Brain microvascular endothelial cell (primary cell): ENCODE measurements around the gene PTPRU.

Source experiments
- DNase-seq: peaks from one replicate; pipeline ENCODE4 v3.0.0-alpha.2; 2020
- H3K27ac ChIP-seq: fragments of 250-450 bp; sonication (Bioruptor Pico); 2 replicates; pipeline ENCODE4 v1.5.1; 2020; ENCODE audit warnings: mild to moderate bottlenecking, moderate library complexity
- H3K27me3 ChIP-seq: fragments of 250-450 bp; sonication (Bioruptor Pico); replicated peaks from 2 replicates; pipeline ENCODE4 v1.5.1; 2020; ENCODE audit warnings: mild to moderate bottlenecking
- H3K36me3 ChIP-seq: fragments of 250-450 bp; sonication (Bioruptor Pico); replicated peaks from 2 replicates; pipeline ENCODE4 v1.5.1; 2020; ENCODE audit warnings: mild to moderate bottlenecking
- H3K4me3 ChIP-seq: 2 replicates; pipeline ENCODE4 v1.5.1; 2011; ENCODE audit warnings: low read depth, mild to moderate bottlenecking, control low read depth, low read length, moderate library complexity
- CTCF ChIP-seq: IDR thresholded peaks from 2 replicates; pipeline ENCODE4 v1.5.1; 2011; ENCODE audit warnings: low read depth, mild to moderate bottlenecking, moderate library complexity, low read length, control low read depth, inconsistent platforms; ENCODE audit errors: missing control alignments
- in situ Hi-C: cut with HindIII; loops from 2 replicates; pipeline ENCODE4 v1.10.0; 2017; ENCODE audit warnings: low sequenced_read_pairs, low pct_ligation_motif_present

The PTPRU gene

GRCh38 chr1:29247044-29247443, 10.7 kb downstream of the PTPRU start:
- no peak overlapping the region for H3K27ac ChIP-seq
- DNase-seq: no peak
- no peaks in the 10 kb centered on the region for H3K27me3 ChIP-seq
- no peaks in the 10 kb centered on the region for H3K36me3 ChIP-seq
- TF ChIP-seq CTCF: no peak
- in situ Hi-C loops: loop anchor here (25.0 kb wide), 2 partner anchors 465 to 1440 kb away; no protein-coding TSS in a partner anchor
- no peak overlapping the region for H3K4me3 ChIP-seq

- in situ Hi-C loops: loop anchor here (25.0 kb wide), 2 partner anchors 465 to 1440 kb away; no protein-coding TSS in a partner anchor
- no peak overlapping the region for H3K4me3 ChIP-seq
- TF ChIP-seq CTCF: no peak
- no peaks in the 10 kb centered on the region for H3K27me3 ChIP-seq
- no peaks in the 10 kb centered on the region for H3K36me3 ChIP-seq
- no peak overlapping the region for H3K27ac ChIP-seq
- no peak for DNase-seq
Measured at GRCh38 chr1:29247571-29248273, 11.4 kb downstream of the PTPRU start.

- no peak overlapping the region for H3K27ac ChIP-seq
- no peak overlapping the region for H3K4me3 ChIP-seq
- DNase-seq: no peak
- H3K36me3 ChIP-seq: no peaks in the 10 kb centered on the region
- no peaks in the 10 kb centered on the region for H3K27me3 ChIP-seq
- TF ChIP-seq CTCF: no peak
- in situ Hi-C loops: loop anchor here (25.0 kb wide), 2 partner anchors 464 to 1439 kb away; no protein-coding TSS in a partner anchor
Measured at GRCh38 chr1:29248409-29248808, 12.1 kb downstream of the PTPRU start.

GRCh38 chr1:29249170-29249691, 12.9 kb downstream of the PTPRU start:
- H3K36me3 ChIP-seq: no peaks in the 10 kb centered on the region
- H3K27me3 ChIP-seq: no peaks in the 10 kb centered on the region
- H3K27ac ChIP-seq: peak overlapping the region; percentile 17
- no peak overlapping the region for H3K4me3 ChIP-seq
- DNase-seq: peak; percentile 56
- in situ Hi-C loops: loop anchor here (25.0 kb wide), 2 partner anchors 463 to 1438 kb away; no protein-coding TSS in a partner anchor
- no peak for TF ChIP-seq CTCF

- DNase-seq: no peak
- Histone ChIP-seq H3K27me3 (no peaks in the 10 kb centered on the region), H3K4me3 (no peak overlapping the region), H3K36me3 (no peaks in the 10 kb centered on the region), H3K27ac (no peak overlapping the region)
- no peak for TF ChIP-seq CTCF
- in situ Hi-C loops: loop anchor here (25.0 kb wide), 2 partner anchors 462 to 1437 kb away; no protein-coding TSS in a partner anchor
Measured at GRCh38 chr1:29249951-29250581, 13.7 kb downstream of the PTPRU start.
